ENCODE results near the gene KMT2B.

GRCh38 chr19:35757749-35758608 lies 40.2 kb downstream of the KMT2B start, which contains the start of gene PROSER3:
- TF ChIP-seq CTCF (IDR thresholded peaks at IDR 0.05): no peak
- TF ChIP-seq ETV6 (CRISPR knock-in tag; IDR thresholded peaks at IDR 0.05): 0 out of 2 replicates have a peak, but pooled peaks have one; percentile 19
- no peak for TF ChIP-seq JUN (CRISPR knock-in tag; IDR thresholded peaks at IDR 0.05)
- TF ChIP-seq SP1 (CRISPR knock-in tag; conservative IDR thresholded peaks at IDR 0.05): peak; percentile 49; the same call in 1 of the 2 replicates
- TF ChIP-seq PREB (CRISPR knock-in tag; IDR thresholded peaks at IDR 0.05; ENCODE audit: borderline replicate concordance): no peak
- no peak for TF ChIP-seq ZNF263 (CRISPR knock-in tag; IDR thresholded peaks at IDR 0.05; ENCODE audit: low read depth)
- TF ChIP-seq ZBTB21 (CRISPR knock-in tag; IDR thresholded peaks at IDR 0.05; ENCODE audit: borderline replicate concordance): no peak
- no peak for TF ChIP-seq ZNF423 (CRISPR knock-in tag; IDR thresholded peaks at IDR 0.05)
- TF ChIP-seq IRF2 (CRISPR knock-in tag; IDR thresholded peaks at IDR 0.05; ENCODE audit: borderline replicate concordance, low read depth): no peak
- no peak for TF ChIP-seq STAT6 (CRISPR knock-in tag; conservative IDR thresholded peaks at IDR 0.05; ENCODE audit: low read depth)
- TF ChIP-seq MYBL2 (CRISPR knock-in tag; IDR thresholded peaks at IDR 0.05): no peak; the same call in 1 of the 2 replicates
